Measurements from ENCODE around the gene USHBP1. TPM values are rescaled to one million over a fixed set of nuclear protein-coding genes. Genes with fewer than 3 reads are reported as not detected.

Gene USHBP1
- total and polyA plus RNA-seq, 2 of the 4 experiments (the other 2 are of a cell fraction) = not detected

- H4K8ac ChIP-seq (ENCODE audit: low read depth in 2 of 2, low read length in 2 of 2) = peak within 1 kb of the TSS; percentile 91 to 94; a peak in 3 of 4 replicates
- H2AK5ac ChIP-seq (ENCODE audit: low read depth, low read length) = peak within 1 kb of the TSS; percentile 98
- peak within 1 kb of the TSS; percentile 99 for H2AK9ac ChIP-seq (replicated peaks; ENCODE audit: low read depth, low read length, poor library complexity)
- POLR2A ChIA-PET (ENCODE audit: unreplicated experiment) = no interaction called here
- H3K4me1 ChIP-seq (ENCODE audit: control insufficient read depth, insufficient read depth, low read length) = peaks cover 10% of the 10 kb centered on the region
- peak within 1 kb of the TSS; percentile 93 for H2BK5ac ChIP-seq (ENCODE audit: low read depth, low read length, poor library complexity, severe bottlenecking)
- BruUV-seq (replicated peaks) = no TSS peak
- H2AFZ ChIP-seq (replicated peaks; ENCODE audit: low read length, poor library complexity) = peak within 1 kb of the TSS; percentile 100
- peak within 1 kb of the TSS; percentile 90 for H3K4me3 ChIP-seq (ENCODE audit: insufficient read depth, low read depth, low read length)
- peak within 1 kb of the TSS; percentile 82 for H4K91ac ChIP-seq (ENCODE audit: insufficient read depth, low read depth, low read length)
- H4K20me1 ChIP-seq (ENCODE audit: insufficient read depth, low read length) = peaks cover 28% of the 10 kb centered on the region
- 0% methylated on average over 3 of the region's 72 CpGs; no CpG with 5 or more reads in 1 of the 2 experiments for WGBS, 2 experiments (ENCODE audit: extremely low coverage in 2 of 2, insufficient read length in 1 of 2)
- peak within 1 kb of the TSS; percentile 94 for H4K5ac ChIP-seq (ENCODE audit: low read depth, low read length)
- peak within 1 kb of the TSS; percentile 97 for H3K27ac ChIP-seq (ENCODE audit: insufficient read depth, low read length)
- peak within 1 kb of the TSS; percentile 59 for H3K23ac ChIP-seq (ENCODE audit: low read depth, low read length)
- H3K27me3 ChIP-seq (ENCODE audit: control insufficient read depth, insufficient read depth, low read length) = no peaks in the 10 kb centered on the region
- in situ Hi-C loops (cut with MboI; ENCODE audit: low sequenced_read_pairs) = no loop called here
- peaks cover 4% of the 10 kb centered on the region; the same call in 1 of the 2 replicates for H3K36me3 ChIP-seq (ENCODE audit: control insufficient read depth, insufficient read depth, low read length)
- H3K9ac ChIP-seq (ENCODE audit: low read depth, low read length) = peak within 1 kb of the TSS; percentile 82
- no peaks in the 10 kb centered on the region for H3K9me3 ChIP-seq (ENCODE audit: control insufficient read depth, insufficient read depth, low read length)
- peaks cover 15 to 43% of the 10 kb centered on the region in 2 experiments for H3K79me1 ChIP-seq (ENCODE audit: low read depth in 1 of 2, low read length in 2 of 2)
- no peak; the same call in 1 of the 2 replicates for ATAC-seq (ENCODE audit: low read depth)
- H3K9me1 ChIP-seq (ENCODE audit: insufficient read depth, low read length) = 0 out of 2 replicates have a peak, but pooled peaks cover 5% of the 10 kb centered on the region
- peak within 1 kb of the TSS; percentile 86; the same call in 1 of the 3 replicates for H2BK15ac ChIP-seq (ENCODE audit: low read depth, low read length)
- CTCF ChIA-PET = no interaction called here
- peak within 1 kb of the TSS; percentile 90 for H2BK120ac ChIP-seq (ENCODE audit: low read depth, low read length)
- H3K14ac ChIP-seq (replicated peaks; ENCODE audit: low read depth, low read length) = peak within 1 kb of the TSS; percentile 74
- dilution Hi-C loops (cut with HindIII; ENCODE audit: low sequenced_read_pairs, unreplicated experiment) = no loop called here
- peak within 1 kb of the TSS; percentile 72 for H3K56ac ChIP-seq (ENCODE audit: extremely low read depth, insufficient read depth, low read length)
- H3K18ac ChIP-seq (ENCODE audit: low read depth, low read length) = peak within 1 kb of the TSS; percentile 86
- peak within 1 kb of the TSS; percentile 95 for H3K4ac ChIP-seq (ENCODE audit: low read depth, low read length)
- H3K4me2 ChIP-seq (ENCODE audit: low read depth, low read length) = peak within 1 kb of the TSS; percentile 93
- peak within 1 kb of the TSS; percentile 71; the same call in 1 of the 2 replicates for H2BK20ac ChIP-seq (ENCODE audit: low read depth, low read length)
- DNase-seq = no peak
- TF ChIP-seq ELK1 (IDR thresholded peaks at IDR 0.05; ENCODE audit: borderline replicate concordance, low read depth, low read length) (no peak), MXI1 (IDR thresholded peaks at IDR 0.05; ENCODE audit: borderline replicate concordance, low read depth, low read length) (peak; percentile 44; the same call in 1 of the 2 replicates)
- intact Hi-C loops (cut with micrococcal nuclease) = no loop called here
These were observed 19.0 kb downstream of the USHBP1 start, which contains the start of gene NR2F6 for GRCh38 chr19:17245535-17245984. Gene NR2F6 (minus strand): TSS chr19:17245919. CDS start chr19:17245220, 699 bp downstream.
